Sigmoid colon (tissue), 7 donors: Measurements from ENCODE around the gene WWC1. TPM values are rescaled to one million over a fixed set of nuclear protein-coding genes. Genes with fewer than 3 reads are reported as not detected.

ENCODE experiments used
- DNase-seq: peaks from one replicate; pipeline ENCODE4 v3.0.0-alpha.2; 2019
- H3K27ac ChIP-seq, 4 donors: fragments of 200-600 bp; sonication (generic); one replicate each; pipeline ENCODE4 v1.5.1; 2016 to 2019; ENCODE audit warnings: mild to moderate bottlenecking in 1 of 4
- H3K27me3 ChIP-seq, 3 donors: fragments of 200-600 bp; sonication (generic); one replicate each; pipeline ENCODE4 v1.5.1; 2019; ENCODE audit warnings: mild to moderate bottlenecking in 1 of 3
- H3K36me3 ChIP-seq, 4 donors: fragments of 200-600 bp; sonication (generic); one replicate each; pipeline ENCODE4 v1.5.1; 2016 to 2019
- H3K4me1 ChIP-seq, 4 donors: fragments of 200-600 bp; sonication (generic); one replicate each; pipeline ENCODE4 v1.5.1; 2017 to 2019
- H3K4me3 ChIP-seq, 4 donors: fragments of 200-600 bp; sonication (generic); one replicate each; pipeline ENCODE4 v1.5.1; 2017 to 2019; ENCODE audit warnings: mild to moderate bottlenecking in 2 of 4, moderate library complexity in 1 of 4
- H3K9me3 ChIP-seq, 4 donors: fragments of 200-600 bp in 3 of 4; sonication (generic) in 3 of 4; one replicate each; pipeline versions ENCODE4 v1.5.1 to v1.6.1; 2013 to 2019
- EP300 ChIP-seq, 4 donors: sonication (generic); formaldehyde crosslinking; IDR thresholded peaks; one replicate each; pipeline ENCODE4 v1.6.1; 2017; ENCODE audit warnings: antibody characterized with exemption in 4 of 4
- POLR2A ChIP-seq, 2 donors: fragments of 450-650 bp; IDR thresholded peaks; one replicate each; pipeline ENCODE4 v1.6.1; 2016; ENCODE audit warnings: antibody characterized with exemption in 2 of 2, mild to moderate bottlenecking in 2 of 2, moderate library complexity in 2 of 2
- POLR2AphosphoS5 ChIP-seq, 4 donors: sonication (generic); formaldehyde crosslinking; IDR thresholded peaks; one replicate each; pipeline ENCODE4 v1.6.1; 2017; ENCODE audit warnings: antibody characterized with exemption in 4 of 4
- WGBS, 2 donors: extraction: QIAGEN DNeasy Blood & Tissue Kit; methylation state at CpG; one replicate each; pipeline ENCODE4 v1.1.7; 2013; 5-methylcytosine and 5-hydroxymethylcytosine counted together
- intact Hi-C: fragments of 100-400 bp; cut with DNase I; formaldehyde crosslinking; loops from one replicate; pipeline ENCODE4 v1.15.1; 2023
- polyA plus RNA-seq, 3 donors: library from polyadenylated mRNA; stranded (reverse); fragments of 200-250 nt; gene quantifications; one replicate each; pipeline ENCODE4 v1.2.3, GENCODE V29; 2013
- total RNA-seq, 4 donors: library from RNA; depleted of rRNA; stranded (reverse); fragments of >200 nt; gene quantifications; one replicate each; pipeline ENCODE4 v1.1.0, GENCODE V29; 2016
- TF ChIP-seq, protein P1 (sequence below), 4 experiments: fragments of 450-650 bp in 3 of 4; fragments of 200-600 bp in 1 of 4; IDR thresholded peaks; one replicate each; pipeline ENCODE4 v1.5.1; 2016 to 2019; ENCODE audit warnings: antibody characterized with exemption in 4 of 4, mild to moderate bottlenecking in 3 of 4, moderate library complexity in 2 of 4
- donor health status: healthy with polysubstance abuse.
- donor health status: Bipolar disorder and iron deficiency.
- donor health status: healthy.

Gene WWC1
- total and polyA plus RNA-seq, 7 donors: 0.27 to 15.4 (median 6.2) TPM; not detected in 1

DNA sequence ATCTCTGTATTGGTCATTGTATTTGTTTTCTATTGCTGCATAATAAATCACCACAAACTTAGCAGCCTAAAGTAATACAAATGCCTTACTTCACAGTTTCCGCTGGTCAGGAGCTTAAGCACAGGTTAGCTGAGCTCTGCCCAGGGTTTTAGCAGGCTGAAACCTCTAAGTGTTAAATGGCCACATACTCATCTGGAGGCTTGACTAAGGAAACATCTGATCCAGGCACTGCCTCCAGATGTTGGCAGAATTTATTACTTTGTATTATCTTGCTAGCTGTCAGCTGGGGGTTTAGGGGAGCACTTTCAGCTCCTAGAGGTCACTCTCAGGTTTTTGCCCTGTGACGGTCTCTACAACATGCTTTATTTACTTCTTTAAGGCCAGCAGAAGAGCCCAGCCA is 171.6 kb downstream of the WWC1 start:
- WGBS, 2 donors: 95 to 99% methylated on average over 2 of the region's 2 CpGs
- TF ChIP-seq, protein P1, sequence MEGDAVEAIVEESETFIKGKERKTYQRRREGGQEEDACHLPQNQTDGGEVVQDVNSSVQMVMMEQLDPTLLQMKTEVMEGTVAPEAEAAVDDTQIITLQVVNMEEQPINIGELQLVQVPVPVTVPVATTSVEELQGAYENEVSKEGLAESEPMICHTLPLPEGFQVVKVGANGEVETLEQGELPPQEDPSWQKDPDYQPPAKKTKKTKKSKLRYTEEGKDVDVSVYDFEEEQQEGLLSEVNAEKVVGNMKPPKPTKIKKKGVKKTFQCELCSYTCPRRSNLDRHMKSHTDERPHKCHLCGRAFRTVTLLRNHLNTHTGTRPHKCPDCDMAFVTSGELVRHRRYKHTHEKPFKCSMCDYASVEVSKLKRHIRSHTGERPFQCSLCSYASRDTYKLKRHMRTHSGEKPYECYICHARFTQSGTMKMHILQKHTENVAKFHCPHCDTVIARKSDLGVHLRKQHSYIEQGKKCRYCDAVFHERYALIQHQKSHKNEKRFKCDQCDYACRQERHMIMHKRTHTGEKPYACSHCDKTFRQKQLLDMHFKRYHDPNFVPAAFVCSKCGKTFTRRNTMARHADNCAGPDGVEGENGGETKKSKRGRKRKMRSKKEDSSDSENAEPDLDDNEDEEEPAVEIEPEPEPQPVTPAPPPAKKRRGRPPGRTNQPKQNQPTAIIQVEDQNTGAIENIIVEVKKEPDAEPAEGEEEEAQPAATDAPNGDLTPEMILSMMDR (IDR thresholded peaks at IDR 0.05): no peak
- no peak for TF ChIP-seq POLR2AphosphoS5 (IDR thresholded peaks at IDR 0.05)
- no peak for TF ChIP-seq POLR2A (IDR thresholded peaks at IDR 0.05)
- TF ChIP-seq EP300 (IDR thresholded peaks at IDR 0.05): no peak
- no peak for DNase-seq
- H3K4me3 ChIP-seq: no peak overlapping the region
- no peaks in the 10 kb centered on the region for H3K4me1 ChIP-seq
- no peaks in the 10 kb centered on the region for H3K36me3 ChIP-seq
- no peaks in the 10 kb centered on the region for H3K9me3 ChIP-seq
- intact Hi-C loops: no loop called here
- no peak overlapping the region for H3K27ac ChIP-seq
- no peaks in the 10 kb centered on the region for H3K27me3 ChIP-seq

DNA sequence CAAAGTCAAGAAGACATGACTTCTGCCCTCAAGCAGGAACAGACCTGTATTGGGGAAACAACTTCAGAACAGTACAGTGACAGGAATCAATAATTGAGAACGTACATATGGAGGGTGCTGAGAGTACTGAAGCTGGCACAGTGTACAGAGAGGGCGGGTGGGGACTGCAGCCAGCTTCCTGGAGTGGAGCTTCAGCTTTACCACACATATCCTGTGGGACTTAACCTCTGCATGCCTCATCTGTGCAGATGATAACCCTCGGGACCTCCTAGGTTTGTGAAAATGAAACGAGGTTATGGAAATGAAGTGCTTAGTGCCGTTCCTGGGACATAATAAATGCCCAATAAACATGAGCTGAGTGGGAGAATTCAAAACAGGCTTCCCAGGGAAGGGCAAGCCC is 172.8 kb downstream of the WWC1 start:
- no peak overlapping the region for H3K4me3 ChIP-seq
- no peak overlapping the region for H3K27ac ChIP-seq
- H3K36me3 ChIP-seq: no peaks in the 10 kb centered on the region
- WGBS, 2 donors: 44 to 61% methylated on average over 5 of the region's 5 CpGs
- no peak for DNase-seq
- no peak for TF ChIP-seq POLR2AphosphoS5 (IDR thresholded peaks at IDR 0.05)
- TF ChIP-seq POLR2A (IDR thresholded peaks at IDR 0.05): no peak
- TF ChIP-seq, protein P1 (IDR thresholded peaks at IDR 0.05): no peak
- no peak for TF ChIP-seq EP300 (IDR thresholded peaks at IDR 0.05)
- intact Hi-C loops: no loop called here
- H3K4me1 ChIP-seq: no peaks in the 10 kb centered on the region
- no peaks in the 10 kb centered on the region for H3K27me3 ChIP-seq
- H3K9me3 ChIP-seq: no peaks in the 10 kb centered on the region

DNA sequence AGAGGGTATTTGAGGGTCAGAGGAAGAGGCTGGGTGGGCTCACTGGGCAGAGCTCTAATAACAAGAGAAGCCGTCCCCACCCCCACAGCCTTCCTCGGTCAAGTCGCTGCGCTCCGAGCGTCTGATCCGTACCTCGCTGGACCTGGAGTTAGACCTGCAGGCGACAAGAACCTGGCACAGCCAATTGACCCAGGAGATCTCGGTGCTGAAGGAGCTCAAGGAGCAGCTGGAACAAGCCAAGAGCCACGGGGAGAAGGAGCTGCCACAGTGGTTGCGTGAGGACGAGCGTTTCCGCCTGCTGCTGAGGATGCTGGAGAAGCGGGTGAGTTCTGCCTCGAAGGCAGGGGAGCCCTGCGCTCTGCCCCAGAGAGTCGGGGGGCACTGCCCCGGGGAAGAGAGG is 173.2 kb downstream of the WWC1 start:
- Histone ChIP-seq H3K27me3 (no peaks in the 10 kb centered on the region), H3K9me3 (no peaks in the 10 kb centered on the region), H3K4me1 (no peaks in the 10 kb centered on the region), H3K27ac (no peak overlapping the region), H3K4me3 (no peak overlapping the region), H3K36me3 (no peaks in the 10 kb centered on the region)
- WGBS, 2 donors: 96% methylated on average over 20 of the region's 20 CpGs
- no peak for TF ChIP-seq EP300 (IDR thresholded peaks at IDR 0.05)
- no peak for TF ChIP-seq POLR2A (IDR thresholded peaks at IDR 0.05)
- no peak for TF ChIP-seq POLR2AphosphoS5 (IDR thresholded peaks at IDR 0.05)
- TF ChIP-seq, protein P1 (IDR thresholded peaks at IDR 0.05): no peak
- intact Hi-C loops: no loop called here
- no peak for DNase-seq

DNA sequence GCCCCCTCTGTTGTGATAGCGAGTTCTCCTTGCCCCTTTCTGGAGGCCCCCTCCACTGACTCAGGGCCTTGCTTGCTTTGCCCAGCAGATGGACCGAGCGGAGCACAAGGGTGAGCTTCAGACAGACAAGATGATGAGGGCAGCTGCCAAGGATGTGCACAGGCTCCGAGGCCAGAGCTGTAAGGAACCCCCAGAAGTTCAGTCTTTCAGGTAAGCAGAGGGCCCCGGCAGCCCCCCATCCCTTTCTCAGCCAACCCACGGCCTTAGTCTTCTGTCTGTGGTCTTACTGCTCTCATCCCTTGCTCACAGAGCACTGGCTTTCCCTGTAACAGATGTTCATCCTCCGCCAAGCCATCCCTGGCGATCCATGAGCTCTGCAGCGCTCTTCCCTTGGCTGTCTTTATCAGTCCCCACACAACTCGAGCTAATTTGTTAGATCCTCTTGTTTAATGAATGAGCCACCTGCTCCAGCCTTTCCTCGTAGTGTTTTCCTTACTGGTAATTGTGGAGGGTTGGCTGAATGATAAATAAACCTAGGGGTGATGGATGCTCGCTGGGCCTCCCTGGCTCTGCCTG is 176.4 kb downstream of the WWC1 start:
- intact Hi-C loops: no loop called here
- DNase-seq: no peak

More for the DNA sequence above, 176.4 kb downstream of the WWC1 start:
- WGBS, 2 donors: 88% methylated on average over 12 of the region's 12 CpGs
- Histone ChIP-seq H3K4me3 (no peak overlapping the region), H3K27me3 (no peaks in the 10 kb centered on the region), H3K9me3 (no peaks in the 10 kb centered on the region), H3K4me1 (no peaks in the 10 kb centered on the region), H3K27ac (no peak overlapping the region), H3K36me3 (no peaks in the 10 kb centered on the region)
- TF ChIP-seq, protein P1 (IDR thresholded peaks at IDR 0.05): no peak
- TF ChIP-seq POLR2A (IDR thresholded peaks at IDR 0.05) (no peak), EP300 (IDR thresholded peaks at IDR 0.05) (no peak), POLR2AphosphoS5 (IDR thresholded peaks at IDR 0.05) (no peak)
